Measurements from ENCODE around the gene BAMBI. TPM values are rescaled to one million over a fixed set of nuclear protein-coding genes. Genes with fewer than 3 reads are reported as not detected.

BAMBI gene
- total RNA-seq, 1 donor from 2014 or later, result 13.3 TPM

DNA sequence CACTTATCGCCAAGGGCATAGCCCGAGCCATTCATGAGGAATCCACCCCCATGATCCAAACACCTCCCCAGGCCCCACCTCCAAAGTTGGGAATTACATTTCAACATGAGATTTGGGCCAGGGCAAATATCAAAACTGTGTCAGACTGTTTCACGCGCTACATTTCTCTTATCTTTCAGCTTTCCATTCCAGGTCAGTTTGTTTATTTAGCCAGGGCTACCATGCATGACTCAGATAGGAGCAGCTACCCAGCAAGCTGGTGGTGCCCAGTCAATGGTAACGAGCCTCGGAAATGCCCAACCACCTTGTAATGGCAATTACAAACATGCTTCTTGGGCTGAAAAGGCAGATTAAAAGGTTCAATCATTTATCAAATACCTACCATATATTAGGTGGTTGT is 43.6 kb upstream of the BAMBI start:
- Mint-ChIP-seq H3K9me3 (ENCODE audit: unreplicated experiment) (no peaks in the 10 kb centered on the region), H3K36me3 (ENCODE audit: low read depth, unreplicated experiment) (no peaks in the 10 kb centered on the region), H3K27me3 (ENCODE audit: unreplicated experiment) (peaks cover 5% of the 10 kb centered on the region), H3K4me3 (ENCODE audit: unreplicated experiment) (no peak overlapping the region), H3K27ac (ENCODE audit: unreplicated experiment) (no peak overlapping the region), H3K4me1 (ENCODE audit: unreplicated experiment) (no peaks in the 10 kb centered on the region)
- DNase-seq (ENCODE audit: low spot score), result no peak
- TF ChIP-seq, protein P1, sequence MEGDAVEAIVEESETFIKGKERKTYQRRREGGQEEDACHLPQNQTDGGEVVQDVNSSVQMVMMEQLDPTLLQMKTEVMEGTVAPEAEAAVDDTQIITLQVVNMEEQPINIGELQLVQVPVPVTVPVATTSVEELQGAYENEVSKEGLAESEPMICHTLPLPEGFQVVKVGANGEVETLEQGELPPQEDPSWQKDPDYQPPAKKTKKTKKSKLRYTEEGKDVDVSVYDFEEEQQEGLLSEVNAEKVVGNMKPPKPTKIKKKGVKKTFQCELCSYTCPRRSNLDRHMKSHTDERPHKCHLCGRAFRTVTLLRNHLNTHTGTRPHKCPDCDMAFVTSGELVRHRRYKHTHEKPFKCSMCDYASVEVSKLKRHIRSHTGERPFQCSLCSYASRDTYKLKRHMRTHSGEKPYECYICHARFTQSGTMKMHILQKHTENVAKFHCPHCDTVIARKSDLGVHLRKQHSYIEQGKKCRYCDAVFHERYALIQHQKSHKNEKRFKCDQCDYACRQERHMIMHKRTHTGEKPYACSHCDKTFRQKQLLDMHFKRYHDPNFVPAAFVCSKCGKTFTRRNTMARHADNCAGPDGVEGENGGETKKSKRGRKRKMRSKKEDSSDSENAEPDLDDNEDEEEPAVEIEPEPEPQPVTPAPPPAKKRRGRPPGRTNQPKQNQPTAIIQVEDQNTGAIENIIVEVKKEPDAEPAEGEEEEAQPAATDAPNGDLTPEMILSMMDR (IDR thresholded peaks at IDR 0.05; ENCODE audit: unreplicated experiment), result no peak

DNA sequence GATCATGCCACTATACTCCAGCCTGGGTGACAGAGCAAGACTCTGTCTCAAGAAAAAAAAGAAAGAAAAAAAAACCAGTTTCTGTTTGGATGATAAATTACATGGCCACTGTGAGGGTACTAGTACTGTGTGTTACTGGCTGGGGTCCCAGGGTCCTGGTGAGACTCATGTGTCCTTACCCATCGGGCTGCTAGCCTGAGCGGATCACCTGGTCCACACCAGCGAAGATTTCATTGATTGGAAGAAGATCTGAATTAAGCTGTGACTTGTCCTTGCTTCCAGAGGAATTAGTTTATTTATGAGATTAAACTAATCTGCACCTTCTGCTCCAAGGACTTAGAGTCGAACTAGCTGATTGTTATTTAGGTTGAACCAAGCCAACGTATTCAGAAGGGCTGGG is 40.0 kb upstream of the BAMBI start:
- peaks cover 5% of the 10 kb centered on the region for H3K27me3 Mint-ChIP-seq (ENCODE audit: unreplicated experiment)
- no peaks in the 10 kb centered on the region for H3K36me3 Mint-ChIP-seq (ENCODE audit: low read depth, unreplicated experiment)
- H3K9me3 Mint-ChIP-seq (ENCODE audit: unreplicated experiment), result no peaks in the 10 kb centered on the region
- DNase-seq (ENCODE audit: low spot score), result no peak
- TF ChIP-seq, protein P1 (IDR thresholded peaks at IDR 0.05; ENCODE audit: unreplicated experiment), result no peak
- H3K4me1 Mint-ChIP-seq (ENCODE audit: unreplicated experiment), result no peaks in the 10 kb centered on the region
- no peak overlapping the region for H3K4me3 Mint-ChIP-seq (ENCODE audit: unreplicated experiment)
- H3K27ac Mint-ChIP-seq (ENCODE audit: unreplicated experiment), result no peak overlapping the region

DNA sequence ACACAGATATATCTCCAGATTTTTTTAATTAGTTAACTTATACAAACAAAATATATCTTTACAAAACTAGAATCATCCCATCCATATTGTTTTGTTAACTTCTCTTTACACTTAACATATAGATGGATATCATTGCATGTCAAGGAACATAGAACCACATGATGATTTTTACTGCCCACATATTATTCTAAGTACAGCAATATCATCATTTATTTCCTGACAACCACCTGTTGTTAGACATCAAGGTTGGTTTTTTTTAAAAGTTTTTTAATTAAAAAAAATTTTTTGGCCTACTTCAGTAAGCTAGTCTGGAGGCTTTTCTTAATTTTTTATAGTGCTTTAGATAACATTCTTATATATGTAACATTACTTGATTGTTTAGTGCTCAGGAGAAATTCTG is 38.9 kb upstream of the BAMBI start:
- Mint-ChIP-seq H3K9me3 (ENCODE audit: unreplicated experiment) (no peaks in the 10 kb centered on the region), H3K27me3 (ENCODE audit: unreplicated experiment) (peaks cover 3% of the 10 kb centered on the region), H3K4me3 (ENCODE audit: unreplicated experiment) (no peak overlapping the region), H3K4me1 (ENCODE audit: unreplicated experiment) (no peaks in the 10 kb centered on the region), H3K36me3 (ENCODE audit: low read depth, unreplicated experiment) (no peaks in the 10 kb centered on the region), H3K27ac (ENCODE audit: unreplicated experiment) (no peak overlapping the region)
- DNase-seq (ENCODE audit: low spot score), result no peak
- TF ChIP-seq, protein P1 (IDR thresholded peaks at IDR 0.05; ENCODE audit: unreplicated experiment), result no peak

DNA sequence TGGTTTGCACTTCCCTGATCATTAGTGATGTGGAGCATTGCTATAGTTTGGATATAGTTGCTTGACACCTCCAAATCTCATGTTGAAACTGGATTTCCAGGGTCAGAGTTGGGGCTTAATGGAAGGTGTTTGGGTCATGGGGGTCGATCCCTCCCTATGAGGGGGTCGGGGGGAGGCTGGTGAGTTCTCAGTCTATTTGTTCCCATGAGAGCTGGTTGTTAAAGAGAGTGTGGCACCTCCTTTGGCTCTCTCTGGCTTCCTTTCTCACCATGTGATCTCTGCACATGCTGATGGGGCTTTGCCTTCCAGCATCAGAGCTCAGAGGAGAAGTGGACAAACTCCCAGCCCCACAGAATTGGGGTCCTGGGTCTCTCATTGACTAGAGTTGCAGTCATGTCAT is 36.8 kb upstream of the BAMBI start:
- TF ChIP-seq, protein P1 (IDR thresholded peaks at IDR 0.05; ENCODE audit: unreplicated experiment), result no peak
- Mint-ChIP-seq H3K27me3 (ENCODE audit: unreplicated experiment) (no peaks in the 10 kb centered on the region), H3K36me3 (ENCODE audit: low read depth, unreplicated experiment) (no peaks in the 10 kb centered on the region), H3K9me3 (ENCODE audit: unreplicated experiment) (no peaks in the 10 kb centered on the region), H3K4me3 (ENCODE audit: unreplicated experiment) (no peak overlapping the region), H3K4me1 (ENCODE audit: unreplicated experiment) (no peaks in the 10 kb centered on the region), H3K27ac (ENCODE audit: unreplicated experiment) (no peak overlapping the region)
- DNase-seq (ENCODE audit: low spot score), result no peak

DNA sequence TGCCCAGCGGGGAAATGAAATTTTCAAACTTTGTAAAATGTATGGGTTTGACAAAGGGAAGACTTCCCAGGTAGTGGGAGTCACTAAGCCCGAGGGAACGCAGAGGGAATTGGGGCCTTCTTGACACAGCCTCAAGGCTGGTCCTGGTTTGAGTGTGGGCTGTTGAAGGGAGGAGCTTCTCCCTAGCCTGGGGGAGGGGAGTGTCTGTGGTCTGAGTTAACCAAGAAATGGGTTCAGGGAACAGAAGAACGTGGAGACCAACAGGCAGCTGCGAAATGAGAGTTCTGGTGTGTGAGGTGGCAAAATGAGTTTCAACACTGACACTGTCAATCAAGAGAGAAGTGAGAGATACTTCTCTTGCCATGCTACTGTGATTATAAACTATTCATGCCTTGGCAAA is 32.7 kb upstream of the BAMBI start:
- Mint-ChIP-seq H3K9me3 (ENCODE audit: unreplicated experiment) (no peaks in the 10 kb centered on the region), H3K4me1 (ENCODE audit: unreplicated experiment) (no peaks in the 10 kb centered on the region), H3K27me3 (ENCODE audit: unreplicated experiment) (no peaks in the 10 kb centered on the region), H3K27ac (ENCODE audit: unreplicated experiment) (no peak overlapping the region), H3K36me3 (ENCODE audit: low read depth, unreplicated experiment) (no peaks in the 10 kb centered on the region), H3K4me3 (ENCODE audit: unreplicated experiment) (no peak overlapping the region)
- TF ChIP-seq, protein P1 (IDR thresholded peaks at IDR 0.05; ENCODE audit: unreplicated experiment), result no peak
- no peak for DNase-seq (ENCODE audit: low spot score)

All from endothelial cell (in vitro differentiated cells).